GM21515 (cell line): ENCODE results near the gene WDR81.
"Not testable (repeated sequence)": the region's sequence is repeated elsewhere in the genome, so short reads cannot be mapped to it uniquely, and the experiment has no call there.

ENCODE experiments used
- ATAC-seq: cut with Tn5 transposase; IDR thresholded peaks from one replicate; pipeline ENCODE4 v1.9.1; 2021; ENCODE audit not compliant: unreplicated experiment

WDR81 gene

DNA sequence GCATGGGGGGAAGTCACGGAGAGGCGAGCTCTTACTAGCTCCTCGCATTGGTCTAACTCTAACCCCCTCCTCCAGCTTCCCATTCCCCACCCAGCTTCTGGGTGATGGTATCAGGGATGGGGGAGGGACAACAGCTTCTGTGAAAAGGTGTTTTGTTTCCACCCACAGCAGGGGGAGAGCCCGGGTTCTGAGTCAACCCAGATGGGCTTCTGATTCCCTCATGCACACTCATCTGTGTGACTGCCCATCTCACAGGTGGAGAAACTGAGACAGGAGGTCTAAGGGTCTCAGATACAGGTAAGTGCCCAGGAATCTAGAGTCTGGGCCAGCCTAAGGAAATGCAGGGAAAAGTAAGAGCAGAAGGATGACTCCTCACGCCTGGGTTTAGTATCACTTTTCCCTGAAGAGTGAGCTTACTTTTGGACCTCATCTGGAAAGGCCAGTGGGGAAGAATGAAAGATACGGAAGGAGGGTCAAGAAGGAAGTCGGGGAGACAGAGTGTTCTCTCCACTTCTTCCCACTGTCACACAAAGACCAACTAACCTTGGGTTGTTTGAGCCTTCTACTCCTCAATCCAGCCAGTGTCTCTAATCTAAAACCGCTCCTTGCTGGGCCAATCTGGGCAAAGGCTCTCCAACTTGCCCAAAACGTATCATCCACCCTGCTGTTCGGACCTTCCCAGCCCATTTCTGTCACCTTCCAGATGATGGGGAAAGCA, 11.2 kb upstream of the WDR81 start:
- ATAC-seq: no peak

DNA sequence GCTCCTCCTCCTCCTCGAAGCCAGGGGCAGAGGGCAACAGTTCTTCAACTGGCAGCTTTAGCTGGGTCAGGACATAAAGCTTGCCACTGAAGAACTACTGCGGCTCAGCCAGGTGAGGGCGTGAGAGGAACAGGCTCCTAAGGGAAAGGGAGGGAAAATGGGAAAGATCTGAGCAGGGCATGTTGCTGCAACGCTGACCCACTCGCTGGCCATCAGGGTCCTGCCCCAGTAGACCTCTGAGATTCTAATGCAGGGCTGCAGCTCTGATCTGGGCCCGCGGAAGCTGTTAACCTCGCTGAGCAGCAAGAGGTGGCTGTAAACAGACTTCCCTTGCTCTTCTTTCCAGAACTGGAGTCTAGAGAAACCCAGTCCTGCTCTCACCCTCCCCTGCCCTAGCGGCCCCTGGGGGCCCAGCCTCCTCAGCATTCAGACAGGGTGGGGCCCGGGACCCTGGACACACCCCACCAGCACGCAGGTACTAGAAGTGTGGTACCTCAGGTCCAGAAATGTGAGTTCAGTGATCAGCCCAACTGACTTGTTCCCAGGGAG, 10.6 kb upstream of the WDR81 start:
- no peak for ATAC-seq

DNA sequence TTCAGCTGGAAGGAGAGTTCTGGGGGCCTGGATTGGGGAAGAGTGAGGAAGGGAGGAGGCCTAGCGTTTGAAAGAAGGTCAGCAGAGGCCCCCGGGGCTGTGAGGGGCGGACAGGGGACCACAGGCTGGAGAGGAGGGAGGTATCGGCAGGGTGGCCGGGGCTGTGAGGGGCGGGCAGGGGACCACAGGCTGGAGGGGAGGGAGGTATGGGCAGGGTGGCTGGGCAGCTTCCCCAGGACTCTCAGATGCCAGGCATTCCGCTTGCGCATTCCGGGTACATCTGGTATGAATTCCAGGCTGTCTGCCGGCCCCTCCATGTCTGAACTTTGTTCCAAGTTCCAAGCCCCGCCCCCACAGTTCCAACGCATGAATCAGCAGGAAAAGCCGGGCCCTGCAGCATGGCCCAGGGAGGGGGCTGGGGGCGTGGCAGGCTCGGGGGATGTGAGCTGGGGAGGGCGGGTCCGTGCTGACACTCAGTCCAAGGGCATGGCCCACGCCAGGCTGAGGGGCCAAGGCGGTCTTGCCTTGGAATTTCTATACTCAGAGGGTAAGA, 10.0 kb upstream of the WDR81 start:
- ATAC-seq: no peak

DNA sequence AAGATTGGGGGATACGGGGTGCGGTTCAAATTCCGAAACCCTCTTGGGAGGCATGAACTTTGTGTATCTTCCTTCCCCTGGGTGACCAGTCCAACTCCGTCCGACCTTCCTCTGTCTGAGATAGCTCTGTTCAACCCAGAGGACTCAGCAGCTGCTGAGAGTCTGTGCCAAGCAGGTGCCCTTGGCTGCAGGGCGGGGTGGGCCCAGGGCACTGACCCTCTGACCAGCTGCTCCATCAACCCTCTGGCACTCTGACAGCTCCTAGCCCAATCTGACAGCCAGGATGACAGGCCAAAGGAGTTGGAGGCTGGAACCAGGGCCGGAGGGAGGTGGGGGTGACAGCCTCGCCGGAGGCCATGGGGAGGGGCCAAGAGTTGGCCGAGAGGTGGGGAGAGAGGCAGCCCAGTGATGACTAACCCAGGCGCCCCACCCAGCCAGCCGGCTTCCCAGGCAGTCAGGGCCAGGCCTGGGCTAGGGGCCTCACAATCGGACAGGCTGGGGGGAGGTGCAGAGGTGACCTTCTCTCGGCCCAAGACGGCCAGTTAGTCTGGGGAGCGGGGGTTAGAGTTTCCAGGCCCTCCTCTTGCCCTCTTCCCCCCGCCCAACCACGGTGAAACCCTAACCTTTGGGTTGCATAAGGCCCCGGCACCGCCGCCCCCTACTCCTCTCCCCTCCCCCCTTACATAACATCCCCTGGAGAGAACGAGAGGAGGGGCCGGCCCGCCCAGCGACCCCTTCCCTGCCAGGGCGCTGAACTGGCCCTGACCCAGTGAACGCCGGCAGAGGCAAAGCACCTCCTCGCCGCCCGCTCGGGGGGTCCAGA, 9.3 kb upstream of the WDR81 start:
- ATAC-seq: no peak

DNA sequence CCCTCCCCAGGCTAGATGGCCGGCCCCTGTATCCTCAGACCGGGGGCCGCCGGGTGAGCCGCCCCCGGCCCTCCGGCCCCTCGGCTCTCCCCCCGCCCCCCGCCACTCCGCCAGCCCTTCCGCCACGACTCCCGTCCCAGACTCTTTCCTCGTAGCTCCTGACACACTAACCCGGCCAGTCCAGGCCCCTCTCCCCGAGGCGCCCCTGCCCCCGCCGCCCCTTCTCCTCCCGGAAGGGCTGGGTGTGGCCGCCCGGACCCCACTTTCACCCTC, 8.8 kb upstream of the WDR81 start:
- ATAC-seq: no peak

DNA sequence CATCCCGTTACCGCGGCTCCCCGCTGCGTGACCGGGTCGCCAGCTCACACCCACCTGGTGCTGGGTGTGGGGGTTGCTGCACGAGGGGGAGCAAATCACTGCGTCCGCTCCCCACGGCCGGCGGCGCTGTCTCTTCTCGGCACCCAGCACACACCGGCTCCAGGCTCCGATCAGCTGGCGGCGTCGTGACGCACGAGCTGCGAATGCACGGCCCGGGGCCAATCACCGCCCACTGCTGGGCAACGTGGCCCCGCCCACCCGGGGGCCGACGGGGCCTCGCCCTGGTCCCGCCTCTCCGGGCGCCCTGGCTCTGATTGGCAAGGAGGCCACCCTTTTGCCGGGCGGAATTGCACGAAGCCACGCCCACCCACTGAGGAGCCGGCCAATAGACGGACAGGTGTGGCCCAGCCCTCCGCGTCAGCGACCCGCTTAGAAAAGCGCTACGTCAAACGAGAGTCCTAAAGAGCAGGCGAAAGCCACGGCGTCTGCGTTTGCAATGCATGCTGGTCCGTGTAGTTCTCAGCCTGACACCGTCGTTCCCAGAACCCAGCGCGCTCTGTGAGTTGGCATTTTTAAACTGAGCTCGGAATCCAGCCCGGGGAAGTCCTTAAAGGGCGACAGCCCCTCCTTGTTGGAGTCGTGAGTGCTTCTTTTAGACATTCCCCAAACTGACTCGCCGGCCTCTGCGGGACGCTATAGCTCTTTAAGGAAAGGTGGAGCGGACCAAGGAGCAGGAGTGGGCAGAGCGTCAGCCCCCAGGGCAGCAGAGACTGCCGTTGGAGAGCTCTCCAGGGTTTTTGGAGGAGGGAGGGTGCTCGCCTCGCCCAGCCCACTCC, 8.2 kb upstream of the WDR81 start:
- peak; percentile 67 for ATAC-seq

DNA sequence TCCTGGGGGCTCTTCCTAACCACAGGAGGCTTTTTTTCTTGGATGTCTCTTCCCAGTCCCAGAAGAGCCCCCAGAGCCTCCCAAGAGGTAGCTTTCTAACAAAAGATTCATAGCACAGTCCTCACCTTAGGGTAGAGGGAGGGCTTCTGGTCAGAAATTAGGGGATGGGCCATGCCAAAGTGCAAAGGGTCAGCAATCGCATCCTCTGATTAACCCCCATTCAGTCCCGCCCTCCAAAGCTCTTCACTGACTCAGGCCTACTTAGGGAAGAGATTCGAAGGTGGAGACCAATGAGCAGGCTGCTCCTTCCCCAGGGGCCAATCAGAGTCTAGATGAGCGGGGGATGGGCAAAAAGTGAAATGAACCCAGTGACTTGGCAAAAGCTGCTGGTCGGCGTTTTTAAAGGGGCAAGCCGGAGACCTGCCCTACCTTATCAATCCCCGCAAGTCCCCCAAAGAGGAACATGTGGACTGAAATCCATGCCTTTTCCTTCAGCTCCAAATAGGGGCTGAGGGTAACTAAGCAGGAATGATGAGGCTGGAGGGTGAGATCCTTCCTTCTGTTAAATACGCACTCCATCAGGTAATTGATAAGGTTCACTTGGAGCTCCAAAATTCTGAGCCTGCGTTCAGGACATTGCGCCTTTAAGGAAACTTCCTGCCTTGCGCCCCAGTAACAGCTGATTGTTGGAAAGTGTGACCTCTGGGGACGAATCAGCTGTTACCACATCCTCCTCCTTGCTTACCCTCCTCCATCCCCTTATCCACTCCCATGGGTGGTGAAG, 7.4 kb upstream of the WDR81 start:
- peak; percentile 43 for ATAC-seq

DNA sequence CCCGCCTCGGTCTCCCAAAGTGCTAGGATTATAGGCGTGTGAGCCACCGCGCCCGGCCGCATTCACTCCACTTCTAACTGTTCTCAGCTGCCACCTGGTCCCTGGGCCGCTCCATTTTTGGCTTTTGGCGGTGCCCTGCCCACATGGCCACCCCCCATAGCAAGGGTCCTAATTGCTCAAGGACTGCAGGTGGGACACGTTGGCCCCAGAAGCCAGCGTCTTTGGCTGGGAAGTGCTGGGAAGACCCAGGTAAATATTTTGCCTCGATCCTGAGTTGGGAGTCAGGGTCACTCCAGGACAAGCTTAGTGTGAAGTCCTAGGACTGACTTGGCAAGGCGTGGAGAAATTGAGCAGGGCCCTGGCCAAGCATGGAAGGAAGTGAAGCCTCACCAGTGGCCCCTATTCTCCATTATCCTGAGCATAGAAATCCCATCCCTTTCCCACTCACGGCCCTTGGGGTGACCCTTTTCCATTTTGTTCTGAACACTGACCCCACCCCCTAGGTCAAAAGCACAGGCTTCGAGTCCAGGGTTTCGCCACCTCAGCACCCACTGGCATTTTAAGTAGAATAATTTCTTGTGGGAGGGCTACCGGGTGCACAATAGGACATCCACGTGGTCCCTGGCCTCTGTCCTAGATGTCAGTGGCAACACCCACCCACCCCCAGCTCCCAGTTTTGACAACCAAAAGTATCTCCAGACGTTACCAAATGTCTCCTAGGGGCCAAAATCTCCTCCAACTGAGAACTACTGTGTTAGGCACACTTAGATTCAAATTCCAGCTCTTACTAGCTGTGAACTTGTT, 5.9 kb upstream of the WDR81 start:
- ATAC-seq: no peak

DNA sequence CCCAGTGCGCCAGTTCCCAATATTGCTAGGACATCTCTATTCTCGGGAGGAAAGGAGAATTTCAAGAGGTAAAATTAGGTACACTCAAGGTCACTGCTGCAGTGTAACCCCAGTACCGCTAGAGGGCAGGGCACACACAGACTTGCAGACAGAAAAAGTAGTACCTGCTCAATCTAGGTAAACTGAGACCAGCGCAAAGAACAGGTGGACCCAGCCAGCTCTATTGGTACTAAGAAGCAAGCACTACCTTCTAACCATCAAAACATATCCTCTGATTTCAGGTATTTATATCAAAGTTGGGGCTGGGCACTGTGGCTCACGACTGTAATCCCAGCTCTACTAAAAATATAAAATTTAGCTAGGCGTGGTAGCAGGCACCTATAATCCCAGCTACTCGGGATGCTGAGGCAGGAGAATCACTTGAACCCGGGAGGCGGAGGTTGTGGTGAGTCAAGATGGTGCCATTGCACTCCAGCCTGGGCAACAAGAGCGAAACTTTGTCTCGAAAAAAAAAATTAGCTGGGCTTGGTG, 3.6 kb upstream of the WDR81 start:
- no peak for ATAC-seq

DNA sequence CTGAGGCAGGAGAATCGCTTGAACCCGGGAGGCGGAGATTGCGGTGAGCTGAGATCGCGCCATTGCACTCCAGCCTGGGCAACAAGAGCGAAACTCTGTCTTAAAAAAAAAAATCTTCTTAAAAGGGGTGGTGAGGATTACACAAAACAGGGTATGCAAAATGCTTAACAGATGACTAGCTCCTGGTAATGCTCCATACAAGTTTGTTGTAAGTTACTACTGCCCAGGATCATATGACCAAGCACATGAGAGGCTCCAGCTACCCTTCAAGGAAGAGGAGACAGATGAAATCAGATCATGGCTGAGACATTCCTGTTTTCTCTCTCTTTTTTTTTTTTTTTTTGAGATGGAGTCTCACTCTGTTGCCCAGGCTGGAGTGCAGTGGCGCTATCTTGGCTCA, 2.5 kb upstream of the WDR81 start:
- not testable (repeated sequence) for ATAC-seq

DNA sequence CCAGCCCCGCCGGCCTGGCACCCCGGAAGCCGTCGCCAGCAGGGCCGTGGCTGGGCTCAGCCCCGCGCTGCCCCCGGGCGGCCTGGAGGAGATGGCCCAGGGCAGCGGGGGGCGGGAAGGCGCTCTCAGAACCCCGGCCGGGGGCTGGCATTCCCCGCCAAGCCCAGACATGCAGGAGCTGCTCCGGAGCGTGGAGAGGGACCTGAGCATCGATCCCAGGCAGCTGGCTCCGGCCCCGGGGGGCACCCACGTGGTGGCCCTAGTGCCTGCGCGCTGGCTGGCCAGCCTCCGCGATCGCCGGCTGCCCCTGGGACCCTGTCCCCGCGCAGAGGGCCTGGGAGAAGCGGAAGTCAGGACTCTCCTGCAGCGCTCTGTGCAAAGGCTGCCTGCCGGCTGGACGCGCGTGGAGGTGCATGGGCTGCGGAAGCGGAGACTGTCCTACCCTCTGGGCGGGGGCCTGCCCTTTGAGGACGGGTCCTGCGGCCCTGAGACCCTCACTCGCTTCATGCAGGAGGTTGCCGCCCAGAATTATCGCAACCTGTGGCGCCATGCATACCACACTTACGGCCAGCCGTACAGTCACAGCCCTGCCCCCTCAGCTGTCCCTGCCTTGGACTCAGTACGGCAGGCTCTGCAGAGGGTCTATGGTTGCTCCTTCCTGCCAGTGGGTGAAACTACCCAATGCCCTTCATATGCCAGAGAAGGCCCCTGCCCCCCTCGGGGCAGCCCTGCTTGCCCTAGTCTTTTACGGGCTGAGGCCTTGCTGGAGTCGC, 551 bp downstream of the WDR81 start:
- peak; percentile 27 for ATAC-seq

DNA sequence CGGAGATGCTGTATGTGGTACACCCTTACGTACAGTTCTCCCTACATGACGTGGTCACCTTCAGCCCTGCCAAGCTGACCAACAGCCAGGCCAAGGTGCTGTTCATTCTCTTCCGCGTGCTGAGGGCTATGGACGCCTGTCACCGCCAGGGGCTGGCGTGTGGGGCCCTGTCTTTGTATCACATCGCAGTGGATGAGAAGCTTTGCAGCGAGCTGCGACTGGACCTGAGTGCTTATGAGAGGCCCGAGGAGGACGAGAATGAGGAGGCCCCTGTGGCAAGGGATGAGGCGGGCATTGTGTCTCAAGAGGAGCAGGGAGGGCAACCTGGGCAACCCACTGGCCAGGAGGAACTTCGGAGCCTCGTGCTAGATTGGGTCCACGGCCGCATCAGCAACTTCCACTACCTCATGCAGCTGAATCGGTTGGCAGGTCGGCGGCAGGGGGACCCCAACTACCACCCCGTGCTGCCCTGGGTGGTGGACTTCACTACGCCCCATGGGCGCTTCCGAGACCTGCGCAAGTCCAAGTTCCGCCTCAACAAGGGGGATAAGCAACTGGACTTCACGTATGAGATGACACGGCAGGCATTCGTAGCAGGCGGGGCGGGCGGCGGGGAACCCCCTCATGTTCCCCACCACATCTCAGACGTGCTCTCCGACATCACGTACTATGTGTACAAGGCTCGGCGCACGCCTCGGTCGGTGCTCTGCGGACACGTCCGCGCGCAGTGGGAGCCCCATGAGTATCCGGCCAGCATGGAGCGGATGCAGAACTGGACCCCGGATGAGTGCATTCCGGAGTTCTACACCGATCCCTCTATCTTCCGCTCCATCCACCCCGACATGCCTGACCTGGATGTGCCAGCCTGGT, 1.4 kb downstream of the WDR81 start:
- no peak for ATAC-seq

DNA sequence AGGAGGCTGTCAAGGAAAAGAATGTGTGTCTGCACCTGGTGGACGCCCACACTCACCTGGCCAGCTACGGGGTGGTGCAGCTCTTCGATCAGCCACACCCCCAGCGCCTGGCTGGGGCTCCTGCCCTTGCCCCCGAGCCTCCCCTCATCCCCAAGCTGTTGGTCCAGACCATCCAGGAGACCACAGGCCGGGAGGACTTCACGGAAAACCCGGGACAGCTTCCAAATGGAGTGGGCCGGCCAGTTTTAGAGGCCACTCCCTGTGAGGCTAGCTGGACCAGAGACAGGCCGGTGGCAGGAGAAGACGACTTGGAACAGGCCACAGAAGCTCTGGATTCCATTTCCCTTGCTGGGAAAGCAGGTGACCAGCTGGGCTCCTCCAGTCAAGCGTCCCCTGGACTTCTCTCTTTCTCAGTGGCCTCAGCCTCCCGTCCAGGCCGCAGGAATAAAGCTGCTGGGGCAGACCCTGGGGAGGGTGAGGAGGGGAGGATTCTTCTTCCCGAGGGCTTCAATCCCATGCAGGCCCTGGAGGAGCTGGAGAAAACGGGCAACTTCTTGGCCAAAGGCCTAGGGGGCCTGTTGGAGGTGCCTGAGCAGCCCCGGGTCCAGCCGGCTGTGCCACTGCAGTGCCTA, 2.2 kb downstream of the WDR81 start:
- no peak for ATAC-seq

DNA sequence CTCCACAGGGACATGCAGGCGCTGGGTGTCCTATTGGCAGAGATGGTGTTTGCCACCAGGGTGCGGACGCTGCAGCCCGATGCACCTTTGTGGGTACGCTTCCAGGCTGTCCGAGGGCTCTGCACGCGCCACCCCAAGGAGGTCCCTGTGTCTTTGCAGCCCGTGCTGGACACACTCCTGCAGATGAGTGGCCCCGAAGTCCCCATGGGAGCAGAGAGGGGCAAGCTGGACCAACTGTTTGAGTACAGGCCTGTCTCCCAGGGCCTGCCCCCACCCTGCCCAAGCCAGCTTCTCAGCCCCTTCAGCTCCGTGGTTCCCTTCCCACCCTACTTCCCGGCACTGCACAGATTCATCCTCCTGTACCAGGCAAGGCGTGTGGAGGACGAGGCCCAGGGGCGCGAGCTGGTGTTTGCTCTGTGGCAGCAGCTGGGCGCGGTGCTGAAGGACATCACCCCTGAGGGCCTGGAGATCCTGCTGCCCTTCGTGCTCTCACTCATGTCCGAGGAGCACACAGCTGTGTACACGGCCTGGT, 2.8 kb downstream of the WDR81 start:
- no peak for ATAC-seq

DNA sequence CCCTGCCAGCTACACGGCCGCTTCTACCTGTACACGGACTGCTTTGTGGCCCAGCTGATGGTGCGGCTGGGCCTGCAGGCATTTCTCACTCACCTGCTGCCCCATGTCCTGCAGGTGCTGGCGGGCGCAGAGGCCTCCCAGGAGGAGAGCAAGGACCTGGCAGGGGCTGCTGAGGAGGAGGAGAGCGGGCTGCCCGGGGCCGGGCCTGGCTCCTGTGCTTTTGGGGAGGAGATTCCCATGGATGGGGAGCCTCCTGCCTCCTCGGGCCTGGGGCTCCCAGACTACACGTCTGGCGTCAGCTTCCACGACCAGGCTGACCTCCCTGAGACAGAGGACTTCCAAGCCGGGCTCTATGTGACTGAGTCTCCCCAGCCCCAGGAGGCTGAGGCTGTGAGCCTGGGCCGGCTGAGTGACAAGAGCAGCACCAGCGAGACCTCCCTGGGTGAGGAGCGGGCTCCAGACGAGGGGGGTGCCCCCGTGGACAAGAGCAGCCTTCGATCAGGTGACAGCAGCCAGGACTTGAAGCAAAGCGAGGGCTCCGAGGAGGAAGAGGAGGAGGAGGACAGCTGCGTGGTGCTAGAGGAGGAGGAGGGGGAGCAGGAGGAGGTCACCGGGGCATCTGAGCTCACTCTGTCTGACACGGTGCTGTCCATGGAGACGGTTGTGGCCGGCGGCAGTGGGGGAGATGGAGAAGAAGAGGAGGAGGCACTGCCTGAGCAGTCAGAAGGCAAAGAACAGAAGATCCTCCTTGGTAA, 3.5 kb downstream of the WDR81 start:
- no peak for ATAC-seq

DNA sequence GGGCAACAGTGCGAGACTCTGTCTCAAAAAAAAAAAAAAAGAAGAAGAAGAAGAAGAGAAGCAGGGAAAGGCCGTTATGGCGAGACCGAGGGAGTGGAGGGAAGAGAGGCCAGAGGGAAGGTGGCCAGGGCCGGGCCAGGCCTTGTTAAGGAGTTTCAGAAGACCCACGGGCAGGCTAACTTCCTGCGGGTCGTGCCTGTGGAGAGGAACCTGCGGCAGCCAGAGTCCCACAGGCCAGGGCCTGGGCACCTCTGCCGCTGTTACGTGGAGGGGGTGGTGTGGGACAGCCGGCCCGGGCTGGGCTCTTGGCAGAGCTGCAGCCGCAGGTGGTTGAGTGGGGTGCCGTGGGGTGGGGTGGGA, 5.4 kb downstream of the WDR81 start:
- no peak for ATAC-seq
